HepG2 (cell line): ENCODE results near the gene CCDC85C. TPM values are rescaled to one million over a fixed set of nuclear protein-coding genes. Genes with fewer than 3 reads are reported as not detected.
A peak's percentile ranks its signal among the peaks of the same experiment; 100 is the strongest.

ENCODE experiments used
- CEBPB ChIP-seq: IDR thresholded peaks from 2 replicates; pipeline ENCODE4 v1.6.1; 2011; ENCODE audit warnings: low read depth, low read length, improper control_type of control experiment, borderline replicate concordance
- FOXP1 ChIP-seq, 2 experiments: fragments of 450-650 bp in 1 of 2; IDR thresholded peaks; 2 replicates each; pipeline ENCODE4 v1.6.1; 2017 to 2018; ENCODE audit warnings: antibody characterized with exemption in 1 of 2
- HDAC6 ChIP-seq: fragments of 200-600 bp; sonication (generic); IDR thresholded peaks from 2 replicates; pipeline ENCODE4 v1.7.0; 2017; ENCODE audit warnings: mild to moderate bottlenecking, antibody characterized with exemption, low read length, low read depth
- MTF2 ChIP-seq: sonication (generic); formaldehyde crosslinking; IDR thresholded peaks from 2 replicates; pipeline ENCODE4 v1.5.0; 2020; ENCODE audit warnings: missing genetic modification reagents, borderline replicate concordance
- NFYB ChIP-seq: sonication (generic); formaldehyde crosslinking; IDR thresholded peaks from 2 replicates; pipeline ENCODE4 v1.4.0; 2020; ENCODE audit warnings: missing genetic modification reagents
- POLR2A ChIP-seq, 2 experiments: IDR thresholded peaks; 2 replicates each; pipeline ENCODE4 v1.6.1; 2011; ENCODE audit warnings: low read depth in 2 of 2, low read length in 2 of 2, mild to moderate bottlenecking in 1 of 2, moderate library complexity in 1 of 2; ENCODE audit not compliant: insufficient read depth in 1 of 2
- PPARG ChIP-seq: conservative IDR thresholded peaks from 2 replicates; pipeline ENCODE4 v1.6.1; 2016; ENCODE audit warnings: missing biosample characterization, missing genetic modification reagents
- SAP130 ChIP-seq: IDR thresholded peaks from 2 replicates; pipeline ENCODE4 v1.6.1; 2016; ENCODE audit warnings: low read depth
- SMARCC2 ChIP-seq: fragments of 450-650 bp; IDR thresholded peaks from 2 replicates; pipeline ENCODE4 v1.6.1; 2017; ENCODE audit warnings: antibody characterized with exemption, mild to moderate bottlenecking
- ZNF235 ChIP-seq: sonication (generic); formaldehyde crosslinking; IDR thresholded peaks from 2 replicates; pipeline ENCODE4 v1.8.1; 2023; ENCODE audit warnings: mild to moderate bottlenecking, missing genetic modification reagents, borderline replicate concordance
- ZNF292 ChIP-seq: sonication (generic); formaldehyde crosslinking; IDR thresholded peaks from 2 replicates; pipeline ENCODE4 v1.8.1; 2022; ENCODE audit warnings: mild to moderate bottlenecking, low read depth, missing genetic modification reagents, borderline replicate concordance
- ZNF335 ChIP-seq: sonication (generic); formaldehyde crosslinking; IDR thresholded peaks from 2 replicates; pipeline ENCODE4 v1.4.0; 2020; ENCODE audit warnings: missing genetic modification reagents
- ZNF713 ChIP-seq: sonication (generic); formaldehyde crosslinking; IDR thresholded peaks from 2 replicates; pipeline ENCODE4 v1.4.0; 2020; ENCODE audit warnings: mild to moderate bottlenecking, missing genetic modification reagents
- ZNF781 ChIP-seq: sonication (generic); formaldehyde crosslinking; IDR thresholded peaks from 2 replicates; pipeline ENCODE4 v1.5.1; 2020; ENCODE audit warnings: borderline replicate concordance, mild to moderate bottlenecking, missing genetic modification reagents; ENCODE audit errors: not compliant biosample characterization
- ZNF841 ChIP-seq: sonication (generic); formaldehyde crosslinking; IDR thresholded peaks from 2 replicates; pipeline ENCODE4 v1.8.1; 2023; ENCODE audit warnings: missing genetic modification reagents, borderline replicate concordance
- polyA plus RNA-seq, 8 experiments: library from polyadenylated mRNA; depleted of rRNA in 3 of 8; stranded (reverse) in 7 of 8; unstranded in 1 of 8; fragments of >200 nt; fragmentation: Illumina TruSeq in 4 of 8; extraction: Trizol in 4 of 8; gene quantifications; 2 replicates each; pipeline versions ENCODE4 v1.2.1 to v1.2.3, GENCODE V29; 2011 to 2016; ENCODE audit warnings: low read depth in 4 of 8, missing spikeins in 1 of 8, mixed read lengths in 1 of 8; ENCODE audit not compliant: insufficient read depth in 1 of 8
- total RNA-seq, 5 experiments: library from RNA; depleted of rRNA; stranded (reverse); fragments of >200 nt; fragmentation: Illumina TruSeq; extraction: Trizol; gene quantifications; 2 replicates each; pipeline ENCODE4 v1.2.3, GENCODE V29; 2016; ENCODE audit warnings: low read depth in 1 of 5
- TF ChIP-seq, protein P1 (sequence below): sonication (generic); formaldehyde crosslinking; IDR thresholded peaks from 2 replicates; pipeline ENCODE4 v1.4.0; 2020; ENCODE audit warnings: missing genetic modification reagents
- TF ChIP-seq, protein P2 (sequence below): sonication (generic); formaldehyde crosslinking; IDR thresholded peaks from 2 replicates; pipeline ENCODE4 v1.5.1; 2020; ENCODE audit warnings: mild to moderate bottlenecking, missing genetic modification reagents, borderline replicate concordance
- TF ChIP-seq, protein P3 (sequence below): sonication (generic); formaldehyde crosslinking; conservative IDR thresholded peaks from 2 replicates; pipeline ENCODE4 v1.5.0; 2020; ENCODE audit warnings: missing genetic modification reagents

Gene CCDC85C
- total and polyA plus RNA-seq, 2 of the 13 experiments (the other 11 are each of a cell fraction or from before 2014, with no cell fraction given) = 18.8 to 43.8 TPM

DNA sequence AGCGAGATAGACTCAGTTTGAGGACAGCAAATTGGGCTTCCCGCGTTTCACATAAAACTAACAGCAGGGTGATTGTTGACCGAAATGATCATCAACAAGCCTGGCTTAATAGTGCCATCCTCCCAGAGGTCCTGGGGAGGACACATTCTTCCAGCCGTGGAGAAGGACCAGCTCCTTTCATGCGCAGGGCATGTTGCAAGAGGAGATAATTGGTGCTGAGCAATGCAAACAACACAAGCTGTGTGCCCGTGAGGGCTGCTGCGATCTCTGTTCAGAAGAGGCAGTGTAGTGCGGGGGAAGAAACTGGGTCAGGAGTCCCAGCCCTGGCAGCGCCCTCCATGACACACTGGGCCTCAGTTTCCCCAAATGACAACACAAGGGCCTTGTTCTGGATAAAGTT lies 54.3 kb downstream of the CCDC85C start (continued):
- TF ChIP-seq, protein P1, sequence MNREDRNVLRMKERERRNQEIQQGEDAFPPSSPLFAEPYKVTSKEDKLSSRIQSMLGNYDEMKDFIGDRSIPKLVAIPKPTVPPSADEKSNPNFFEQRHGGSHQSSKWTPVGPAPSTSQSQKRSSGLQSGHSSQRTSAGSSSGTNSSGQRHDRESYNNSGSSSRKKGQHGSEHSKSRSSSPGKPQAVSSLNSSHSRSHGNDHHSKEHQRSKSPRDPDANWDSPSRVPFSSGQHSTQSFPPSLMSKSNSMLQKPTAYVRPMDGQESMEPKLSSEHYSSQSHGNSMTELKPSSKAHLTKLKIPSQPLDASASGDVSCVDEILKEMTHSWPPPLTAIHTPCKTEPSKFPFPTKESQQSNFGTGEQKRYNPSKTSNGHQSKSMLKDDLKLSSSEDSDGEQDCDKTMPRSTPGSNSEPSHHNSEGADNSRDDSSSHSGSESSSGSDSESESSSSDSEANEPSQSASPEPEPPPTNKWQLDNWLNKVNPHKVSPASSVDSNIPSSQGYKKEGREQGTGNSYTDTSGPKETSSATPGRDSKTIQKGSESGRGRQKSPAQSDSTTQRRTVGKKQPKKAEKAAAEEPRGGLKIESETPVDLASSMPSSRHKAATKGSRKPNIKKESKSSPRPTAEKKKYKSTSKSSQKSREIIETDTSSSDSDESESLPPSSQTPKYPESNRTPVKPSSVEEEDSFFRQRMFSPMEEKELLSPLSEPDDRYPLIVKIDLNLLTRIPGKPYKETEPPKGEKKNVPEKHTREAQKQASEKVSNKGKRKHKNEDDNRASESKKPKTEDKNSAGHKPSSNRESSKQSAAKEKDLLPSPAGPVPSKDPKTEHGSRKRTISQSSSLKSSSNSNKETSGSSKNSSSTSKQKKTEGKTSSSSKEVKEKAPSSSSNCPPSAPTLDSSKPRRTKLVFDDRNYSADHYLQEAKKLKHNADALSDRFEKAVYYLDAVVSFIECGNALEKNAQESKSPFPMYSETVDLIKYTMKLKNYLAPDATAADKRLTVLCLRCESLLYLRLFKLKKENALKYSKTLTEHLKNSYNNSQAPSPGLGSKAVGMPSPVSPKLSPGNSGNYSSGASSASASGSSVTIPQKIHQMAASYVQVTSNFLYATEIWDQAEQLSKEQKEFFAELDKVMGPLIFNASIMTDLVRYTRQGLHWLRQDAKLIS (CRISPR knock-in tag) = no peak
- TF ChIP-seq SMARCC2 (no peak), ZNF292 (CRISPR knock-in tag) (no peak), ZNF335 (CRISPR knock-in tag) (0 out of 2 replicates have a peak, but pooled peaks have one; percentile 40), SAP130 (peak; percentile 38; the same call in 1 of the 2 replicates), ZNF841 (no peak), ZNF713 (CRISPR knock-in tag) (no peak), PPARG (CRISPR knock-in tag) (peak; percentile 85), ZNF235 (CRISPR knock-in tag) (no peak), FOXP1 (IDR thresholded peaks at IDR 0.05) (no peak), FOXP1 (CRISPR knock-in tag; IDR thresholded peaks at IDR 0.05) (peak; percentile 58; the same call in 1 of the 2 replicates), MTF2 (CRISPR knock-in tag) (no peak), POLR2A (IDR thresholded peaks at IDR 0.05; ENCODE audit: insufficient read depth in 1 of 2, low read depth in 2 of 2, low read length in 2 of 2) (no peak), HDAC6 (no peak), ZNF781 (CRISPR knock-in tag) (no peak), NFYB (CRISPR knock-in tag) (no peak), CEBPB (peak; percentile 94)
- TF ChIP-seq, protein P2, sequence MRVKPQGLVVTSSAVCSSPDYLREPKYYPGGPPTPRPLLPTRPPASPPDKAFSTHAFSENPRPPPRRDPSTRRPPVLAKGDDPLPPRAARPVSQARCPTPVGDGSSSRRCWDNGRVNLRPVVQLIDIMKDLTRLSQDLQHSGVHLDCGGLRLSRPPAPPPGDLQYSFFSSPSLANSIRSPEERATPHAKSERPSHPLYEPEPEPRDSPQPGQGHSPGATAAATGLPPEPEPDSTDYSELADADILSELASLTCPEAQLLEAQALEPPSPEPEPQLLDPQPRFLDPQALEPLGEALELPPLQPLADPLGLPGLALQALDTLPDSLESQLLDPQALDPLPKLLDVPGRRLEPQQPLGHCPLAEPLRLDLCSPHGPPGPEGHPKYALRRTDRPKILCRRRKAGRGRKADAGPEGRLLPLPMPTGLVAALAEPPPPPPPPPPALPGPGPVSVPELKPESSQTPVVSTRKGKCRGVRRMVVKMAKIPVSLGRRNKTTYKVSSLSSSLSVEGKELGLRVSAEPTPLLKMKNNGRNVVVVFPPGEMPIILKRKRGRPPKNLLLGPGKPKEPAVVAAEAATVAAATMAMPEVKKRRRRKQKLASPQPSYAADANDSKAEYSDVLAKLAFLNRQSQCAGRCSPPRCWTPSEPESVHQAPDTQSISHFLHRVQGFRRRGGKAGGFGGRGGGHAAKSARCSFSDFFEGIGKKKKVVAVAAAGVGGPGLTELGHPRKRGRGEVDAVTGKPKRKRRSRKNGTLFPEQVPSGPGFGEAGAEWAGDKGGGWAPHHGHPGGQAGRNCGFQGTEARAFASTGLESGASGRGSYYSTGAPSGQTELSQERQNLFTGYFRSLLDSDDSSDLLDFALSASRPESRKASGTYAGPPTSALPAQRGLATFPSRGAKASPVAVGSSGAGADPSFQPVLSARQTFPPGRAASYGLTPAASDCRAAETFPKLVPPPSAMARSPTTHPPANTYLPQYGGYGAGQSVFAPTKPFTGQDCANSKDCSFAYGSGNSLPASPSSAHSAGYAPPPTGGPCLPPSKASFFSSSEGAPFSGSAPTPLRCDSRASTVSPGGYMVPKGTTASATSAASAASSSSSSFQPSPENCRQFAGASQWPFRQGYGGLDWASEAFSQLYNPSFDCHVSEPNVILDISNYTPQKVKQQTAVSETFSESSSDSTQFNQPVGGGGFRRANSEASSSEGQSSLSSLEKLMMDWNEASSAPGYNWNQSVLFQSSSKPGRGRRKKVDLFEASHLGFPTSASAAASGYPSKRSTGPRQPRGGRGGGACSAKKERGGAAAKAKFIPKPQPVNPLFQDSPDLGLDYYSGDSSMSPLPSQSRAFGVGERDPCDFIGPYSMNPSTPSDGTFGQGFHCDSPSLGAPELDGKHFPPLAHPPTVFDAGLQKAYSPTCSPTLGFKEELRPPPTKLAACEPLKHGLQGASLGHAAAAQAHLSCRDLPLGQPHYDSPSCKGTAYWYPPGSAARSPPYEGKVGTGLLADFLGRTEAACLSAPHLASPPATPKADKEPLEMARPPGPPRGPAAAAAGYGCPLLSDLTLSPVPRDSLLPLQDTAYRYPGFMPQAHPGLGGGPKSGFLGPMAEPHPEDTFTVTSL (CRISPR knock-in tag) = 0 out of 2 replicates have a peak, but pooled peaks have one; percentile 23
- TF ChIP-seq, protein P3, sequence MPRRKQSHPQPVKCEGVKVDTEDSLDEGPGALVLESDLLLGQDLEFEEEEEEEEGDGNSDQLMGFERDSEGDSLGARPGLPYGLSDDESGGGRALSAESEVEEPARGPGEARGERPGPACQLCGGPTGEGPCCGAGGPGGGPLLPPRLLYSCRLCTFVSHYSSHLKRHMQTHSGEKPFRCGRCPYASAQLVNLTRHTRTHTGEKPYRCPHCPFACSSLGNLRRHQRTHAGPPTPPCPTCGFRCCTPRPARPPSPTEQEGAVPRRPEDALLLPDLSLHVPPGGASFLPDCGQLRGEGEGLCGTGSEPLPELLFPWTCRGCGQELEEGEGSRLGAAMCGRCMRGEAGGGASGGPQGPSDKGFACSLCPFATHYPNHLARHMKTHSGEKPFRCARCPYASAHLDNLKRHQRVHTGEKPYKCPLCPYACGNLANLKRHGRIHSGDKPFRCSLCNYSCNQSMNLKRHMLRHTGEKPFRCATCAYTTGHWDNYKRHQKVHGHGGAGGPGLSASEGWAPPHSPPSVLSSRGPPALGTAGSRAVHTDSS (CRISPR knock-in tag) = no peak
